Urothelium cell line (cell line): ENCODE results near the gene PPIL6.
A peak's percentile ranks its signal among the peaks of the same experiment; 100 is the strongest.

Experiments used
- DNase-seq: peaks from one replicate; pipeline ENCODE4 v3.0.0; 2011; ENCODE audit warnings: low spot score, mixed read lengths
- FAIRE-seq: peaks from 2 replicates; lab custom pipeline; 2011; peaks lifted over from hg19 to GRCh38; lab: Jason Lieb, UNC

PPIL6 gene

DNA sequence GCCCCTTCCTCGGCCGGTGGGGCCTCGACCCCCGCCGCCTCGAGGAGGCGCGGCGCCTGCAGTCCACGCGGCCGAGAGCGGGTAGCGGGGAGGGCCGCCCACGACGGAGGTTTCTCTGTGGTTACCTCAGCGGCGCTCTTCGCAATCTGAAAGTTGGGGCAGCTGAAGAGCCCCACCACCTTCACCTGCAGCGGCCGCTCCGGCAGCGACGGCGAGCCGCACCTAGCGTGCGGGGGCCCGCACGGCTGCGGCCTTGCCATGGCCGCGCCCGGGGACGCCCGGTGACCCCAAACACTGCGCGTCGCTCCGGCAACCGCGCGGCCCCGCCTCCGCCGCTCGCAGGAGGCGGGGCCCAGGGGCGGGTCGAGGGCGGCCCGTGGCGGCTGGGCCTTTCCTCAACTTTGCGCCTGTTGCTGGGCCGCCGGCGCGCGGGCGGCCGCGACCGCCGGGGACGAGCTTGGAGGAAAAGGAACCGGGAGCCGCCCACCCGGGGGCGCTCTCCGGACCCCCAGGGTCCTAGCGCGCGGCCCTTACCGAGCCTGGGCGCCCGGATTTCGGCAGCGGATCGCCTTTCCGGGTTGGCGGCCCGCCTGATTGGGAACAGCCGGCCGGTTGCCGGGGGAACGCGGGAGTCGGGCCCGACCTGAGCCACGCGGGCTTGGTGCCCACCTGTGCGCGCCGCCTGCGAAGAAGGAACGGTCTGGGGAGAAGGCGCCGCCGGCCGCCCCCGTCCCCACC, at the start of gene PPIL6, which contains the start of gene SMPD2:
PPIL6 (minus strand) TSS at position 298 of the 738 bp plus-strand sequence; CDS start at position 260, 38 bp downstream.
SMPD2 (plus strand) TSS at position 394 of the 738 bp plus-strand sequence. CDS start 398 bp downstream, outside the sequence.
- no peak for FAIRE-seq

DNA sequence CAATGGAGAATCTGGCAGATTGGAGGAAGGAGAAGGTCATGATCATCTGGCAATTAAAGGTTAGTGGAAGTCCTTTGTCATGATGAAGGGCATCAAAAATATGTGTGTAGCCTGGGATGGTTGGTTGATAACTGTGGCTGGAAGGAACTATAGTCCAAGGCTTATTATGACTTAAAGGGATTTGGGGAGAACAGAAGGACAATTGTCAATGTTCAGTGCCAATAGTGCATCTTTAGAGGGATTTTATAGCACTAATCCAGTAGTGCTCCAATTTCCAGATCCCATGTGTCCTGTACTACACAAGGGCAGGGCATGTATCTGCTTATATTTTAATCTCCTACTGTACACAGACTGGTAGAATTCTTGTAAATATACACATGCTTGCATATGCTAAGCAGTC, 47.6 kb upstream of the PPIL6 start:
- no peak for DNase-seq
- FAIRE-seq: no peak

More for the DNA sequence above, at the start of gene PPIL6, which contains the start of gene SMPD2:
- DNase-seq: peak; percentile 90

DNA sequence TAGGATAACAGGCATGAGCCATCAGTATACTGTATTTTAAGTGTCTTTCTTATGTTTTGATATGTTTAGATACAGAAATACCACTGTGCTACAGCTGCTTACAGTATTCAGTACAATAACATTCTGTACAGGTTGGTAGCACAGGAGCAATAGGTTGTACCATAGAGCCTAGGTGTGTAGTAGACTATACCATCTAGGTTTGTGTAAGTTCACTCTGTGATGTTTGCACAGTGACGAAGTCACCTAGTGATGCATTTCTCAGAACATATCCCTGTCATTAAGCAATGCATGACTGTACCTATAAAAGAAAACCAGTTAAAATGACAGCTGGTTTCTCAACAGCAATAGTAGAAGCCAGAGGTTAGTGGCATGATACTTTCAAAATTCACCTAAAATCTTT, 45.6 kb upstream of the PPIL6 start:
- DNase-seq: no peak
- no peak for FAIRE-seq

DNA sequence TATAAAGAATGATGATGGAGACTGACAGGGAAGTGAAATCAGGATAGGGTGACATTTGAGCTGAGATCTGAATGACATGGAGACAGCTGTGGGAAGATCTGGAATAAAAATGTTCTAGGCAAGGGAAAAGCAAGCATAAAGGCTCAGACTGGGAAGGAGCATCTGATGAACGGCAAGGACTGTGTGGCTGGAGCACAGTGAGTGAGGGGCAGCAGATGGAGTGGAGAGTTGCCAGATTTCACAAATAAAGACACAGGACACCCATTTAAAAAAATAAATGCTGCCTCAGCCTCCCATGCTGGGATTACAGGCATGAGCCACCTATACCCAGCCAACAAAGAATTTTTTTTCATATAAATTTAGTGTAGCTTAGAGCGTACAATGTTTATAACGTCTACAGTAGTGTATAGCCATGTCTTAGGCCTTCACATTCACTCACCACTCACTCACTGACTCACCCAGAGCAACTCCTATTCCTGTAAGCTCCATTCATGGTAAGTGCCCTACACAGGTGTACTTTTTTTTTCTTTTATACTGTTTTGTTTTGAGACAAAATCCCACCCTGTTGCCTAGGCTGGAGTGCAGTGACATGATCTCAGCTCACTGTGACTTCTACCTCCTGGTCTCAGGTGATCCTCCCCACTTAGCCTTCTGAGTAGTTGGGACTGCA, 45.0 kb upstream of the PPIL6 start:
- no peak for DNase-seq
- no peak for FAIRE-seq

DNA sequence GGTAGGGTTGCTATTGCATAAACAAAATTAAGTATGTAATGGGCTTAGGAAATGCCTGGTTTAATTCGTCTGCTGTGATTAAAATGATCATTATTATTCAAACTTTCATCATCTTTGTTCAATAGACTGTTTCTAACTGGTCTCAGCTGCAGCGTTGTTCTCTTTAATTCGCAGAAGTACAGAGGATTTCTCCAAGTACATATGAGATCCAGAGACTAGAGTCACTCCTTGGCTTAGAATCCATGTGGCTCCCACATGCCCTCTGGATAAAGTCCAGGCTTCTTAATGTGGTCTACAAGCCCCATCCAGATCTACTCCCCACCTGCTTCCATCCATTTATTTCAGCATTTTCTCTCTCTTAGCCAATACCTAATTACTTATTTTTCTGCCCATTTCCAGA, 43.7 kb upstream of the PPIL6 start:
- no peak for FAIRE-seq
- DNase-seq: no peak

DNA sequence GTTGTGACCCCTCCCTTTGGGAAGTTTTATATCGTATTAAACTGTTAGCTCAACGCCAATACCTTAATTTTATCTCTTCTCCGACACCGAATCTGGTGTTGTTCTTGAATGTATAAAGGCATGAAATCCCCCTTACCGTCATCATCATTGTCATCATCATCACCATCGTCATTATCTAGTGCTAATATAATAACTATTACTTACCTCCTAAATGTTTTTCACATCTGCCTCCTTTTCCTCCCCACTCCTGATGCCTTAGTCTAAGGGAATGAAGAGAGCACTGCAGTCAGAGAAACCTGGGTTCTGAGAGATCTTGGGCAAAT, 43.3 kb upstream of the PPIL6 start:
- DNase-seq: no peak
- FAIRE-seq: no peak

DNA sequence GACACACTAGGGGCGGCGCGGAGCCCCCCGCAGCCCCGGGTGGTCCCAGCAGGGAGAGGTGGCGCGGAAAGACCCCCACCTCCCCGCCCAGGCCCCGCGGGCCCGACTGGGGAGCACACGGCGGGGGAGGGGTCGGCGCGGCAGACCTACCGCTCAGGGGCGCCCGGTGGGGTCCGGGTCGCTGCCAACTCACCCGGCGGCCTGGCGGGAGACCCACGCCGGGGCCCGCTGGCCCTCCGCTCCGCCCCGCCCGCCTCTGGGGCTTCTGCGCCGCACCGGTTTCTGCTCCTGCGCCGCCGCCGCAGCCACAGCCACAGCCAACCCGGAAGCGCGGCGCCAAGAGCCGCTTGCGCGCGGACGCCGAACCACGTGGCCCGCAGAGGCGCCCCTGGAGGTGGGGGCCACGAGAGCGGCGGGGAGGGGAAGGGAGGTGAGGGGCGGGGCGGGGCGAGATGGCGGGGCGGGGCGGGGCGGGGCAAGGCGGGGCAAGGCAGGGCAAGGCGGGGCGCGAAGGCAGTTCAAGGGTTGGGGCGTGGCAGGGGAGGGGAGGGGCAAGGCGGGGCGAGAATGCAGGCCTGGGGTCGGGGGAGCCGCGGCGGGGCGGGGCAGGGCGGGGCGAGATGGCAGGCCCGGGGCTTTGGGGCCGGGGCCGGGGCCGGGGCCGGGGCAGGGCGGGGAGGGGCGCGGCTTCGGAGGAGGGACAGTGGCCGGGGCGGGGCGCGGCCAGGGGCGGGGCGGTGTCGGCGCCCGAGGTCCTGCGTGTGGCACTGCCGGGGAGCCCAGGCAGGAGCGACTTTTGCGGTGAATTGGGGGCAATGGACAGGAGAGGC, 42.7 kb upstream of the PPIL6 start, which contains the start of gene ZBTB24:
ZBTB24 (minus strand) TSS at position 315 of the 830 bp plus-strand sequence. CDS start 1,193 bp downstream, outside the sequence.
- FAIRE-seq (no peak), DNase-seq (peak; percentile 93)

DNA sequence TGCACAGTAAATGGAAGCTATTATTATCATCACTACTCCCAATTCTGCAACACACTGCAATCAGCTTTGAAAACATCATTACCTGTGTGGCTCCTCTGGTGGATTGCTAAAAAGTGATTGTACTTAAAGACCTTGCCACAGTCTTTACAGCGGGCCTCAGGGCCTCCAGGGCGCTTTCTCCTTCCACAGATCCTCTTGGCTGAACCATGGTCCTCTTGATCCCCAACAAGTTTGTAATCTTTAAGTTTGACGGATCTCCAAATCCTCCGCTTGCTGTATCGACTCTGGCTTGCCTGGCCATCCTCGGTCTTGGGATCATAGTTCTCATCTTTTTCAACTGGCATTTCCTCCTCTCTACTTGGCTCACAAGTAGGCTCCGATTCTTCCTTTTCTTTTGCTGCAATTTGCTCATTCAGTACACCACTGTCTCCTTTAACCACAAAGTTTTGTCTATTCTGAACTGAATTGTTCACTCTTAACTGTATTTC, 40.6 kb upstream of the PPIL6 start:
- FAIRE-seq (no peak), DNase-seq (no peak)

DNA sequence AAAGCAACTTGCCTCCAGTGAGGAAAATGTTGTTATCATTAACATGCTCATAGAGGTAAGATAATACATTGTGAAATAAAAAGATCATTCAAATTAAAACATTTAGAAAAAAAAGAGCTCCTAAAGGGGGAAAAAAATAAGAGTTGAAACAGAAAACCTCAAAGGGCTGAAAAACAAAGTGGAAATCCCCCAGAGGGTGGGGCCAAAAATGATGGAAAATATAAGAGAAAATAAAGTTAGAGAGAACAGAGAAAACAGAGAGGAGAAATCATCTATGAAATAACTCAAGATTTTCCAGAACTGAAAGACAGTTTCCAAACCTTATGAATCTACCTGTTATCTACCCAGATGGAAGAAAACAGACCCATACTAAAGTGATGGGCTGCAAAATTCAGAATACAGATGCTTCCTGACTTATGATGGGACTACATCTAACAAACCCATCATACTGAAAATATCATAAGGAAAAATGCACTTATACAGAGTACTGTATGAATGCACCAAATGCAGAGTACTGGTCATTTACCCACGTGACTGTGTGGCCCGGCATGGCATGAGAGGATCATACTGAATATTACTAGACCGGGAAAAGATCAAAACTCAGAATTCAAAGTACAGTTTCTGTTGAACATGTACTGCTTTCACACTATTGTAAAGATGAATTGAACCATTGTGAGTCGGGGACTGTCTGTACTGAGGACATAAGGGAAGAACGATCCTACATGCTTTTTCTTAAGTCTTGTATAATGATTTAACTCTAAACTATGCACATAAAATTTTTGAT, 38.6 kb upstream of the PPIL6 start:
- FAIRE-seq: no peak
- DNase-seq: no peak

DNA sequence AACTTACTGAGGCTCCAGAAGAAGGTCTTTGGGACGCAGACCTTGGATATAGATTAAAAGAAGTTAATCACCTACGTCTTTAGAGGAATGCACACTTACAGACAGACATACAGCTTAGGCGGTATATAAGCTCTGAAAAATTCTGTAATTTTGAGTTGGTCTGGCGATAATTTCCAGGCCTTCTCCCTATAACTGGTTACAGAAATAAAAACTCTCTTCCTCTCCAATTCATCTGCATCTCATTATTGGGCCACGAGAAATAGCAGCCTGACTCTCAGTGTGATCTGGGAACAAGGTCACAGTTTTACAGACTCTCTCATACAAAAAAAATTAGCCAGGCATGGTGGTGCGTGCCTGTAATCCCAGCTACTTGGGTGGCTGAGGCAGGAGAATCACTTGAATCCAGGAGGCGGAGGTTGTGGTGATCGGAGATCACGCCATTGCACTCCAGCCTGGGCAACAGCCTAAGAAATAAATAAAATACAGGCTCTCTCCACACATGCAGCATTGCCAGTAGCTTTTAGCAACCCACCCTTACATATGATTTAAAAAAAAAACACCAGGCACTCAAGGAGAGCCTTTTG, 37.9 kb upstream of the PPIL6 start:
- DNase-seq (no peak), FAIRE-seq (no peak)

DNA sequence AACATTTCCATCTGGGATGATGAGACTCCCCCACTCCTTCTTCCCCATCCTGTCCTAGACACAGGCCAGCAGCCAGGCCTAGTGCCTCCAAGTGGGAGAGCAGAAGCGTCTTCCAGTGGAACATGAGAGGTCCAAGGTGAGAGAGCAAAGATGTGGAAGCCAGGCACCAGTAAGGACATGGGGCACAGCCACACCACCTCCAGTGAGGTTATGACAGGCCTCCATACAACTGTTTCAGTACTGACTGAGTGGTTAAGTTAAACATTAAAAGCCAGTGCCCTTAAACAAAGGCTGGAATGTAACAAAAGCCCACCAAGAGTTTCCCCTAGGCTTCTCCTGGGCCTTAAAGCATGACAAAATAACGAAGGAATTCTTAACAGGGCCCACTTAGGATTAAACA, 37.3 kb upstream of the PPIL6 start:
- FAIRE-seq (no peak), DNase-seq (no peak)

DNA sequence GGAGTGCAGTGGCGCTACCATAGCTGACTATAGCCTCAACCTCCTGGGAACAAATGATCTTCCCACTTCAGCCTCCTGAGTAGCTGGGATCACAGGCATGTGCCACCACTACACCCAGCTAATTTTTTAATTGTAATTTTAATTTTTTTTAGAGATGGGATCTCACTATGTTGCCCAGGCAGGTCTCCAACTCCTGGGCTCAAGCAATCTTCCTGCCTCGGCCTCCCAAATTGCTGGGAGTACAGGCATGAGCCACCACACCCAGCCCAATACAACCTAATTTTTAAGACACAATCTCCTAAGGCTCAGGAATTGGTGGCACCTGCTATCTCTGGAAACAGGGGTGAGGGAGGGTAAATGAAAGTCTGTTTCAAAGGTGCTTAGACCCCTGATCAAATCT, 36.8 kb upstream of the PPIL6 start:
- FAIRE-seq (no peak), DNase-seq (no peak)

DNA sequence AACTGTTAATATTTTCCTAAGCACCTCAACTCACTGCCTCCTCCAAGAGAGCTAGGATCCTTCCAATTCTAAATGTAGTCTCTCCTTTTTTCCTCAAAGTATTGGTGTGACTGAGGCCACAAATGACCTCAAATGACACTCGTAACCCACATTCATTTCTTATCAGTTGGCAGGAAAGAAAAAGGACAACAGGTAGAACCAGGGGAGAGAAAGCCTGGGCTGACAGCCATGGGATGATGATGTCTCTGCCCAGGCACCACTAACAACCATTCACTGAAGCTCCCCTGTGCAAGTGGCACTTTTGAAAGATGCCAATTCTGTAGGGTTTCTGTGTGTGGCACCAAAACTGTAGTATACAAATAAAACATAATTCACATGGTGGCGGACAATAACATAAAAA, 35.2 kb upstream of the PPIL6 start:
- FAIRE-seq: no peak
- no peak for DNase-seq

DNA sequence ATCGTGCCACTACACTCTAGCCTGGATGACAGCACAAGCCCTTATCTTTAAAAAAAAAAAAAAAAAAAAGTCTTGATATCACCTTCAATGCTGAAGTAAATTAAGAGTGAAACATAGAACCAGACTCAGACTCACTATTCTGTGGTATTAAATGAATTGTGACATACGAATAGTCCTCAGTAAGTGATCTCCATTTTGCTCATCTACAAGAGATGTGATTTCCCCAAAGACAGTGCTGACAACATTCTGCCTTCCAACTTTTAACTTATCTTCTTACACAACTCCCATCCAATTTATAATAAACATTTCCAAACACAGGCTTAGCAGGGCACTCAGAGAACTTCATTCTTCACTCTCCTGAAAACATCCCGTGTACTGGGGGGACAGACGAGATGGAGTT, 34.6 kb upstream of the PPIL6 start:
- FAIRE-seq (no peak), DNase-seq (no peak)

DNA sequence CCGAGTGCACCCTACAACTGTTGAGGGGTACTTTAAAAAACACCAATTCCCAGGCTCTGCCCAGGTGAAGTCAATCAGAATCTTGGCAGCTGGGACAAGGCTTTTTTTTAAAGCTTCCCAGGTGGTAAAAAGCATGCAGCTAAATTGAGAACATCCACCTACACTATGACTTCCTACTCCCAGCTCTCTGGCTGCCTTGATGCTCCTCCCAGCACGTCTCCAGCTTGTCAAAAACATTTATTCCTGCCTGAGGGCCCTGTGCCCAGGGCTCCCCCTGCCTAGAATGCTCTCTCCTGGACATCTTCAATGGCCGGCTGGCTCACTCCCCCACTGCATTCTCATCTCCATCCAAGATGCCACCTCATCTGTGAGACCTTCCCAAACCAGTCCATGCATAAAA, 32.7 kb upstream of the PPIL6 start:
- FAIRE-seq (no peak), DNase-seq (no peak)

DNA sequence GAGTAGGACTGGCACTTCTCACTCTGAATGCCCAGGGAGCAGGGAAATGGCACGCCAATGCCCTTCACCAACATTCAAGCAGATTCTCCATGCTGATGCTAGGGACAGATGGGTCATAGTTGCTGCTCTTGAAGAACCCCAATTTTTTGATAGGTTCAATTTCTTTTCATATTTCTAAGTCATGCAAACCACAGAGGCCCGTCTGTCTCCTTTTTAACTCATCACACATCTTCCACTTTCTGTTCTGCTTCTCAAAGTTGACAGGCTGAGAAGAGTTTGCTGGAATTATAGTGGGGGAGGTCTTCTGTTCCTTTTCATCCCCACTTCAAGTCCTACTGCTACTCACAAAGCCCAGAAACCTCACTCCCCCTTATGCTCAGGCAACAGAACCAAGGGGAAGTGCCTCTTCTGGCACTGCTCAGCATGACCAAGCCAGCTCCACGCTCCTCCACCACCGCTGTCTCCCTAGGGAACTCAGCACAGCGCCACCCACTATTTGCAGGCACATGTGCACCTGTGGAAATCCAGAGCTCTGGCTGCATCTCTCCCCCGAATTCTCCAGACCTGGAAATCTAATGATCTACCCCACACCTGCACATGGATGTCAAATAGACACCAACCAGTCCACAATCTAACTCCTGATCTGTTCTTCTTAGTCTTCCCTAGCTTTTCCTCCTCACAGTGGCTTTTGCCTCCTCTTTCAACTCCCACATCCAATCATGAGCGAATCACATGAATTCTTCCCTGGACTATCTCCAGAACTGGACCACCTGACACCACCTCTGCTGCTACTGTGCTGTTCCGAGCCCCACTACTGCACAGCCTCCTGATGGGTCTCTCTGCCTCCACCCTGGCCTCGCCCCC, 31.9 kb upstream of the PPIL6 start:
- no peak for FAIRE-seq
- no peak for DNase-seq

DNA sequence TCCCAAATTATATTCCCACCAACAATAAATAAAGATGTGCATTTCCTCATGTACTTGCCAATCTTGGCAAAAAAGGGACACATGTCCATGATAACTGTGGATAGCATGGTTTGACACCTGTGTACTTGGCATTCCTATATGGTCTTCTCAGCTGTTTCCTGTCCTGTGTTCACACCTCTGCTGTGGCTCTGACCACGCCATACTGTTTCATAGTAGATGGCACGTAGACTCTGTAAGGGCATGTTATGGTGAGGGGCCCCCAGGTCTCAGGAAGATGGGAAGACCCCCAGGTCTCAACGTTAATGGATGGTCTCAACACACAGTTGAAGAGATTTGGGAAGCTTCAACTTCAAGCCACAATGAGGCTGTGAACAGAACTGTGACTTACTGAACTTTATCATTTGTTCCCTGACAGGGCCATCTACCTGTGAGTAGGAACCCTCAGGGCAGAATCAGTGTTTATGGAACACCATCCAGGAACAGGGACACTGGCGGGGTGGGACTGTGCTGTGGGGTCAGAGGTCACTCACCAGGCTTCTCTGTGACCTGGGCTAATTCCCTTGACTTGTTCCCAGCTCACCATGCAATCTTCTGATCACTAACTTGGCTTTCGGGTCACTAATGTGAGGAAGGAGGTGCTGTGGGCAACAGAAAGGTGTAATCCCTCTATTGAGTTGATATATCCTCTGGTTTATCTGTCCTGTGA, 30.8 kb upstream of the PPIL6 start:
- DNase-seq: no peak
- no peak for FAIRE-seq

DNA sequence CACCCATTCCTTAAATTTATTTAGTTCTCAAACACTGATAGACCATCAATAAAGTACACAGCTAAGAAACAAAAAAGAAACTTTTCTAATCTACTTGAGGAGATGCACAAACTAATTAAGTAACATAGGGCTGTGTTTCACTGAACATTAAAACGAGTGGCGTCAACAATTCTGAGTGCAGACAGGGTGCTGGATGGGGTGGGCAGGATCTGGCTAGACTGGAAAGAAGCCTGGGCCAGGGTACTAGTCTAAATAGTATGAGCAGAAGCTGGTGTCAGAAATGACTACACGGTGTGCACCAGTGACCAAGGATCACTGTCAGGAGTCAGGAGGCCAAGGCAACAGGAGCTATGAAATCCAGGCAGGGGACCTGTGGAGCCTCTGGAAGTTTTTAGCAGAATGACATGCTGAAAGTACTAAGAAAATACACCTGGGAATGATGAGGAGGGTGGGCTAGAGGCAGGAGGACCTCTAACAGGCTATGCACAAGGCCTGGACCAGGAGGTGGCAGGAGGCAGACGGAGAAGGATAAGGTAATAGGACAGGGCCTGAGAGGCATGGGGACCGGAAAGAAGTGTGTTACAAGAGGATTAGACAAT, 29.3 kb upstream of the PPIL6 start:
- FAIRE-seq (no peak), DNase-seq (no peak)
